HepG2 (cell line): ENCODE data around the gene SPACA4. TPM values are rescaled to one million over a fixed set of nuclear protein-coding genes. Genes with fewer than 3 reads are reported as not detected.

Experiments
- AKAP8 ChIP-seq: sonication (generic); formaldehyde crosslinking; IDR thresholded peaks from 2 replicates; pipeline ENCODE4 v1.5.1; 2020; ENCODE audit warnings: mild to moderate bottlenecking, missing genetic modification reagents
- ATF5 ChIP-seq: sonication (generic); formaldehyde crosslinking; IDR thresholded peaks from 2 replicates; pipeline ENCODE4 v1.4.0; 2020; ENCODE audit warnings: mild to moderate bottlenecking, low read depth, missing genetic modification reagents
- ETS1 ChIP-seq: sonication (generic); formaldehyde crosslinking; IDR thresholded peaks from 2 replicates; pipeline ENCODE4 v1.4.0; 2020; ENCODE audit warnings: missing genetic modification reagents
- FOXJ3 ChIP-seq: sonication (generic); formaldehyde crosslinking; IDR thresholded peaks from 2 replicates; pipeline ENCODE4 v1.4.0; 2020; ENCODE audit warnings: missing genetic modification reagents, mild to moderate bottlenecking, borderline replicate concordance
- HMG20A ChIP-seq: IDR thresholded peaks from 2 replicates; pipeline ENCODE4 v1.6.1; 2016; ENCODE audit warnings: borderline replicate concordance
- KLF15 ChIP-seq: sonication (generic); formaldehyde crosslinking; IDR thresholded peaks from 2 replicates; pipeline ENCODE4 v1.8.1; 2023; ENCODE audit warnings: borderline replicate concordance, mild to moderate bottlenecking, inconsistent platforms, missing genetic modification reagents, mixed read lengths
- MYNN ChIP-seq: sonication (generic); formaldehyde crosslinking; IDR thresholded peaks from 2 replicates; pipeline ENCODE4 v1.4.0; 2020; ENCODE audit warnings: mild to moderate bottlenecking, low read depth, missing genetic modification reagents
- RAD21 ChIP-seq: fragments of 450-650 bp; formaldehyde crosslinking; IDR thresholded peaks from 2 replicates; pipeline ENCODE4 v1.5.0; 2020; ENCODE audit warnings: mild to moderate bottlenecking
- RAD51 ChIP-seq: fragments of 450-650 bp; IDR thresholded peaks from 2 replicates; pipeline ENCODE4 v1.6.1; 2016; ENCODE audit warnings: borderline replicate concordance
- SETDB1 ChIP-seq: sonication (generic); formaldehyde crosslinking; IDR thresholded peaks from 2 replicates; pipeline ENCODE4 v1.5.1; 2020; ENCODE audit warnings: missing genetic modification reagents, mild to moderate bottlenecking, borderline replicate concordance
- SP140L ChIP-seq: sonication (generic); formaldehyde crosslinking; IDR thresholded peaks from 2 replicates; pipeline ENCODE4 v1.4.0; 2020; ENCODE audit warnings: missing genetic modification reagents, borderline replicate concordance
- TERF1 ChIP-seq: sonication (generic); formaldehyde crosslinking; IDR thresholded peaks from 2 replicates; pipeline ENCODE4 v1.8.0; 2022; ENCODE audit warnings: mild to moderate bottlenecking, missing genetic modification reagents, moderate library complexity
- ZBTB8A ChIP-seq: sonication (generic); formaldehyde crosslinking; IDR thresholded peaks from 2 replicates; pipeline ENCODE4 v1.4.0; 2020; ENCODE audit warnings: mild to moderate bottlenecking, low read depth, missing genetic modification reagents, borderline replicate concordance
- ZNF207 ChIP-seq: fragments of 450-650 bp; IDR thresholded peaks from 2 replicates; pipeline ENCODE4 v1.6.1; 2016; ENCODE audit warnings: antibody characterized with exemption, borderline replicate concordance
- ZNF256 ChIP-seq: sonication (generic); formaldehyde crosslinking; conservative IDR thresholded peaks from 2 replicates; pipeline ENCODE4 v1.4.0; 2020; ENCODE audit warnings: missing genetic modification reagents
- ZNF431 ChIP-seq: sonication (generic); formaldehyde crosslinking; IDR thresholded peaks from 2 replicates; pipeline ENCODE4 v1.9.0; 2022; ENCODE audit warnings: missing genetic modification reagents, low read depth, mild to moderate bottlenecking, borderline replicate concordance
- ZNF672 ChIP-seq: sonication (generic); formaldehyde crosslinking; IDR thresholded peaks from 2 replicates; pipeline ENCODE4 v1.8.1; 2022; ENCODE audit warnings: missing genetic modification reagents
- ZUFSP ChIP-seq: sonication (generic); formaldehyde crosslinking; IDR thresholded peaks from 2 replicates; pipeline ENCODE4 v1.9.0; 2021; ENCODE audit warnings: missing genetic modification reagents, mild to moderate bottlenecking, borderline replicate concordance
- polyA plus RNA-seq, 8 experiments: library from polyadenylated mRNA; depleted of rRNA in 3 of 8; stranded (reverse) in 7 of 8; unstranded in 1 of 8; fragments of >200 nt; fragmentation: Illumina TruSeq in 4 of 8; extraction: Trizol in 4 of 8; gene quantifications; 2 replicates each; pipeline versions ENCODE4 v1.2.1 to v1.2.3, GENCODE V29; 2011 to 2016; ENCODE audit warnings: low read depth in 4 of 8, missing spikeins in 1 of 8, mixed read lengths in 1 of 8; ENCODE audit not compliant: insufficient read depth in 1 of 8
- total RNA-seq, 5 experiments: library from RNA; depleted of rRNA; stranded (reverse); fragments of >200 nt; fragmentation: Illumina TruSeq; extraction: Trizol; gene quantifications; 2 replicates each; pipeline ENCODE4 v1.2.3, GENCODE V29; 2016; ENCODE audit warnings: low read depth in 1 of 5
- TF ChIP-seq, protein P1 (sequence below): sonication (generic); formaldehyde crosslinking; IDR thresholded peaks from 2 replicates; pipeline ENCODE4 v1.5.1; 2020; ENCODE audit warnings: missing genetic modification reagents, mild to moderate bottlenecking, borderline replicate concordance

SPACA4 gene
- total and polyA plus RNA-seq, 2 of the 13 experiments (the other 11 are each of a cell fraction or from before 2014, with no cell fraction given): not detected

DNA sequence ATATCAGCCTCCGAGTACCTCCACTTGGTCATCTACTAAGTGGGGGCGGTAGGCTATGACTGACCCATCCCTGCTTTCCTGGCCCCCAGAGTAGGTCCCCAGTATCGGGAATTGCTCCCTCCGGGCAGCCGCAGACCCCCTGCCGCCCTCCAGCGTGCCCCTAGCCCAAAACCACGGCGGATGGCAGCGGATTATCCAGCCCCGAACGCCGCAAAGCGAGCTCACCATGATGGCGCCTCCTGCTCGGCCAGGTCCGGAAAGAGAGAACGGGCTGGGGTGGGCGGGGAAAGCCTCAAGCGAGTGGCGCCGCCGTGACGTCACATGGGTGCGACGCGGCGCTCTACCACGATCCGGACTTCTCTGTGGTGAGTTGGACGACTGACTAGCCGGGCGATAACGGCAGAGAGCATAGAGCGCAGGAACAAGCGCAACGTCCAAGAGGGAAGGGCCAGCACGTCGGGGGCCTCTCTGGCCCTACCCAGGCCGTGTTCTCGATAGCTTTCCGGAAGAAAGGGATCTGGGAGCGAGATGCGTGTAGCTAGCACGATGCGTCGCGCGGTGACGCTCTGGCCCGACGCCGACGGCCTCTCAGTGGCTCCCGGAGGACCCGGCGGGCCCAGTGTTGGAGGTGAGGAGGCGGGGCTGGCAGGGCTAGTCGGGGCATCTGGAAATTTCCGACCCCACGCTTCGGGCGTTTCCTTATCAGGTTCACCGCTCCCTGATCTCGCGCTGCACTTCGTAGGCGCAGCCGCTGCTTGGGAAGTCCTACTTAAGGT lies 12.6 kb downstream of the SPACA4 start, which contains the start of the genes RPL18 and SPHK2 (continued):
- TF ChIP-seq ZNF672 (CRISPR knock-in tag) (peak; percentile 86), SETDB1 (CRISPR knock-in tag) (no peak), TERF1 (CRISPR knock-in tag) (no peak), SP140L (CRISPR knock-in tag) (no peak), ATF5 (CRISPR knock-in tag) (no peak), AKAP8 (no peak), RAD21 (CRISPR knock-in tag) (peak; percentile 7; the same call in 1 of the 2 replicates), MYNN (CRISPR knock-in tag) (peak; percentile 79; the same call in 1 of the 2 replicates), KLF15 (CRISPR knock-in tag) (peak; percentile 85; the same call in 1 of the 2 replicates), HMG20A (CRISPR knock-in tag) (peak; percentile 56; the same call in 1 of the 2 replicates), ZBTB8A (CRISPR knock-in tag) (no peak), ZNF431 (CRISPR knock-in tag) (no peak), ZNF207 (no peak), RAD51 (no peak), ZUFSP (CRISPR knock-in tag) (no peak), ETS1 (CRISPR knock-in tag) (no peak), FOXJ3 (CRISPR knock-in tag) (peak; percentile 56; the same call in 1 of the 2 replicates), ZNF256 (CRISPR knock-in tag) (no peak)
- TF ChIP-seq, protein P1, sequence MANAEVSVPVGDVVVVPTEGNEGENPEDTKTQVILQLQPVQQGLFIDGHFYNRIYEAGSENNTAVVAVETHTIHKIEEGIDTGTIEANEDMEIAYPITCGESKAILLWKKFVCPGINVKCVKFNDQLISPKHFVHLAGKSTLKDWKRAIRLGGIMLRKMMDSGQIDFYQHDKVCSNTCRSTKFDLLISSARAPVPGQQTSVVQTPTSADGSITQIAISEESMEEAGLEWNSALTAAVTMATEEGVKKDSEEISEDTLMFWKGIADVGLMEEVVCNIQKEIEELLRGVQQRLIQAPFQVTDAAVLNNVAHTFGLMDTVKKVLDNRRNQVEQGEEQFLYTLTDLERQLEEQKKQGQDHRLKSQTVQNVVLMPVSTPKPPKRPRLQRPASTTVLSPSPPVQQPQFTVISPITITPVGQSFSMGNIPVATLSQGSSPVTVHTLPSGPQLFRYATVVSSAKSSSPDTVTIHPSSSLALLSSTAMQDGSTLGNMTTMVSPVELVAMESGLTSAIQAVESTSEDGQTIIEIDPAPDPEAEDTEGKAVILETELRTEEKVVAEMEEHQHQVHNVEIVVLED (CRISPR knock-in tag): peak; percentile 100
